Smooth muscle cell (in vitro differentiated cells): Measurements from ENCODE around the gene GABRD. TPM values are rescaled to one million over a fixed set of nuclear protein-coding genes. Genes with fewer than 3 reads are reported as not detected.

Experiments
- DNase-seq: peaks from one replicate; lab custom pipeline; 2025; ENCODE audit not compliant: unreplicated experiment; lab: John Stamatoyannopoulos, UW
- H2AFZ ChIP-seq: fragments of 200-600 bp; sonication (generic); 2 replicates; pipeline ENCODE4 v1.6.0; 2016; ENCODE audit warnings: antibody characterized with exemption, low read depth, mild to moderate bottlenecking
- H3F3A ChIP-seq: fragments of 200-600 bp; sonication (generic); 2 replicates; pipeline ENCODE4 v1.6.0; 2017; ENCODE audit warnings: antibody characterized with exemption, low read depth
- H3K27ac ChIP-seq: fragments of 200-600 bp; sonication (generic); 2 replicates; pipeline ENCODE4 v1.5.1; 2016; ENCODE audit warnings: low read depth, mild to moderate bottlenecking
- H3K27me3 ChIP-seq: fragments of 200-600 bp; sonication (generic); 2 replicates; pipeline ENCODE4 v1.6.1; 2016; ENCODE audit warnings: low read depth, mild to moderate bottlenecking
- H3K36me3 ChIP-seq: fragments of 200-600 bp; sonication (generic); 2 replicates; pipeline ENCODE4 v1.5.1; 2016; ENCODE audit warnings: low read depth
- H3K4me1 ChIP-seq: fragments of 200-600 bp; sonication (generic); 2 replicates; pipeline ENCODE4 v1.5.1; 2016; ENCODE audit warnings: low read depth
- H3K4me2 ChIP-seq: fragments of 200-600 bp; sonication (generic); 2 replicates; pipeline ENCODE4 v1.6.0; 2016; ENCODE audit warnings: mild to moderate bottlenecking
- H3K4me3 ChIP-seq: fragments of 200-600 bp; sonication (generic); 2 replicates; pipeline ENCODE4 v1.5.1; 2016; ENCODE audit warnings: mild to moderate bottlenecking
- H3K79me2 ChIP-seq: fragments of 200-600 bp; sonication (generic); 2 replicates; pipeline ENCODE4 v1.6.0; 2016; ENCODE audit warnings: low read depth, mild to moderate bottlenecking
- H3K9ac ChIP-seq: fragments of 200-600 bp; sonication (generic); 2 replicates; pipeline ENCODE4 v1.6.0; 2016; ENCODE audit warnings: low read depth
- H3K9me3 ChIP-seq: fragments of 200-600 bp; sonication (generic); replicated peaks from 2 replicates; pipeline ENCODE4 v1.5.1; 2016; ENCODE audit warnings: low read depth
- H4K20me1 ChIP-seq: fragments of 200-600 bp; sonication (generic); 2 replicates; pipeline ENCODE4 v1.6.0; 2016; ENCODE audit warnings: low read depth
- CTCF ChIP-seq: fragments of 200-600 bp; sonication (generic); IDR thresholded peaks from 2 replicates; pipeline ENCODE4 v1.5.1; 2017; ENCODE audit warnings: borderline replicate concordance, mild to moderate bottlenecking, antibody characterized with exemption; ENCODE audit not compliant: insufficient read depth, poor library complexity, severe bottlenecking
- WGBS: methylation state at CpG from one replicate; pipeline ENCODE4 v1.1.7; 2016; ENCODE audit warnings: low lambda C conversion rate; 5-methylcytosine and 5-hydroxymethylcytosine counted together
- polyA plus RNA-seq: library from polyadenylated mRNA; unstranded; fragments of >200 nt; fragmentation: Nextera tagmentation; extraction: Ambion mirVana; gene quantifications from 2 replicates; pipeline ENCODE4 v1.2.1, GENCODE V29; 2016
- total RNA-seq: library from RNA; depleted of rRNA; stranded (reverse); fragments of >200 nt; gene quantifications from 2 replicates; pipeline ENCODE4 v1.2.3, GENCODE V29; 2014

The GABRD gene
- total and polyA plus RNA-seq, 2 experiments from 2014 or later = not detected

GRCh38 chr1:2049225-2049717 lies 30.1 kb downstream of the GABRD start:
- Histone ChIP-seq H4K20me1 (peaks cover 14% of the 10 kb centered on the region), H3K4me1 (no peaks in the 10 kb centered on the region), H3K9me3 (no peaks in the 10 kb centered on the region), H3K9ac (no peak overlapping the region), H3K27ac (no peak overlapping the region), H3F3A (no peaks in the 10 kb centered on the region), H3K79me2 (no peaks in the 10 kb centered on the region), H3K4me3 (peak overlapping the region; percentile 56), H3K4me2 (peak overlapping the region; percentile 85), H3K27me3 (peaks cover 43% of the 10 kb centered on the region), H2AFZ (peak overlapping the region; percentile 67), H3K36me3 (no peaks in the 10 kb centered on the region)
- WGBS = 33% methylated on average over 14 of the region's 14 CpGs
- TF ChIP-seq CTCF = peak; percentile 30
- DNase-seq = no peak

GRCh38 chr1:2049718-2050431 lies 30.7 kb downstream of the GABRD start, which contains the start of gene PRKCZ:
PRKCZ (plus strand) TSS chr1:2050411; CDS start chr1:2050631, 220 bp downstream.
- TF ChIP-seq CTCF = no peak
- 3% methylated on average over 37 of the region's 83 CpGs for WGBS
- peak within 1 kb of the TSS; percentile 40 for H3K9ac ChIP-seq
- no peaks in the 10 kb centered on the region for H3K9me3 ChIP-seq
- peaks cover 43% of the 10 kb centered on the region for H3K27me3 ChIP-seq
- H3K4me1 ChIP-seq = no peaks in the 10 kb centered on the region
- H3K36me3 ChIP-seq = no peaks in the 10 kb centered on the region
- peak within 1 kb of the TSS; percentile 56 for H3K4me3 ChIP-seq
- H3F3A ChIP-seq = no peaks in the 10 kb centered on the region
- H3K4me2 ChIP-seq = peak within 1 kb of the TSS; percentile 85
- no peak within 1 kb of the TSS for H3K27ac ChIP-seq
- no peaks in the 10 kb centered on the region for H3K79me2 ChIP-seq
- no peak for DNase-seq
- peaks cover 14% of the 10 kb centered on the region for H4K20me1 ChIP-seq
- H2AFZ ChIP-seq = peak within 1 kb of the TSS; percentile 67

GRCh38 chr1:2050461-2050792 lies 31.3 kb downstream of the GABRD start:
- Histone ChIP-seq H3K9me3 (no peaks in the 10 kb centered on the region), H3K4me1 (no peaks in the 10 kb centered on the region), H4K20me1 (peaks cover 14% of the 10 kb centered on the region), H2AFZ (no peak overlapping the region), H3K36me3 (no peaks in the 10 kb centered on the region), H3K79me2 (no peaks in the 10 kb centered on the region), H3K27ac (no peak overlapping the region), H3K4me3 (peak overlapping the region; percentile 56), H3K4me2 (peak overlapping the region; percentile 85), H3F3A (no peaks in the 10 kb centered on the region), H3K27me3 (peaks cover 43% of the 10 kb centered on the region), H3K9ac (no peak overlapping the region)
- DNase-seq = no peak
- no peak for TF ChIP-seq CTCF
- WGBS = under 1% methylated on average over 17 of the region's 51 CpGs
